Thymus (tissue), 11 donors: ENCODE results near the gene IL12B. TPM values are rescaled to one million over a fixed set of nuclear protein-coding genes. Genes with fewer than 3 reads are reported as not detected.
"Not testable (repeated sequence)": the region's sequence is repeated elsewhere in the genome, so short reads cannot be mapped to it uniquely, and the experiment has no call there.

ENCODE experiments used
- DNase-seq, 9 donors: peaks; one replicate each; pipeline ENCODE4 v3.0.0-alpha.2; 2013; ENCODE audit warnings: low spot score in 9 of 9, low read depth in 6 of 9, missing footprints in 1 of 9
- H3K27ac ChIP-seq, 2 donors: one replicate each; pipeline ENCODE4 v1.5.1; 2013; ENCODE audit warnings: control low read depth in 1 of 2, low read depth in 1 of 2, low read length in 1 of 2, mild to moderate bottlenecking in 1 of 2, moderate library complexity in 1 of 2
- H3K27me3 ChIP-seq, 2 donors: one replicate each; pipeline ENCODE4 v1.5.1; 2013; ENCODE audit warnings: low read length in 1 of 2; ENCODE audit not compliant: control insufficient read depth in 2 of 2, insufficient read depth in 1 of 2
- H3K36me3 ChIP-seq, 2 donors: one replicate each; pipeline ENCODE4 v1.5.1; 2013; ENCODE audit warnings: low read length in 1 of 2, mild to moderate bottlenecking in 1 of 2, moderate library complexity in 1 of 2; ENCODE audit not compliant: control insufficient read depth in 2 of 2, insufficient read depth in 2 of 2
- H3K4me1 ChIP-seq, 2 donors: one replicate each; pipeline ENCODE4 v1.5.1; 2013; ENCODE audit warnings: low read length in 2 of 2; ENCODE audit not compliant: control insufficient read depth in 2 of 2, insufficient read depth in 2 of 2
- H3K4me3 ChIP-seq, 2 donors: one replicate each; pipeline ENCODE4 v1.5.1; 2013; ENCODE audit warnings: low read length in 2 of 2, control low read depth in 1 of 2, mild to moderate bottlenecking in 1 of 2
- H3K9me3 ChIP-seq, 2 donors: one replicate each; pipeline ENCODE4 v1.5.1; 2013; ENCODE audit warnings: low read length in 1 of 2, mild to moderate bottlenecking in 1 of 2; ENCODE audit not compliant: control insufficient read depth in 2 of 2, insufficient read depth in 1 of 2
- WGBS: extraction: QIAGEN DNeasy Blood & Tissue Kit; methylation state at CpG from one replicate; pipeline ENCODE4 v1.1.7; 2013; 5-methylcytosine and 5-hydroxymethylcytosine counted together
- polyA plus RNA-seq: library from polyadenylated mRNA; stranded (reverse); fragments of 200-250 nt; gene quantifications from one replicate; pipeline ENCODE4 v1.2.3, GENCODE V29; 2013
- total RNA-seq: library from RNA; stranded (reverse); fragments of 120-200 nt; gene quantifications from one replicate; pipeline ENCODE4 v1.2.4, GENCODE V29; 2013
- donor health status: healthy.

The IL12B gene
- total and polyA plus RNA-seq, 2 donors, result 0.16 to 3.6 TPM

DNA sequence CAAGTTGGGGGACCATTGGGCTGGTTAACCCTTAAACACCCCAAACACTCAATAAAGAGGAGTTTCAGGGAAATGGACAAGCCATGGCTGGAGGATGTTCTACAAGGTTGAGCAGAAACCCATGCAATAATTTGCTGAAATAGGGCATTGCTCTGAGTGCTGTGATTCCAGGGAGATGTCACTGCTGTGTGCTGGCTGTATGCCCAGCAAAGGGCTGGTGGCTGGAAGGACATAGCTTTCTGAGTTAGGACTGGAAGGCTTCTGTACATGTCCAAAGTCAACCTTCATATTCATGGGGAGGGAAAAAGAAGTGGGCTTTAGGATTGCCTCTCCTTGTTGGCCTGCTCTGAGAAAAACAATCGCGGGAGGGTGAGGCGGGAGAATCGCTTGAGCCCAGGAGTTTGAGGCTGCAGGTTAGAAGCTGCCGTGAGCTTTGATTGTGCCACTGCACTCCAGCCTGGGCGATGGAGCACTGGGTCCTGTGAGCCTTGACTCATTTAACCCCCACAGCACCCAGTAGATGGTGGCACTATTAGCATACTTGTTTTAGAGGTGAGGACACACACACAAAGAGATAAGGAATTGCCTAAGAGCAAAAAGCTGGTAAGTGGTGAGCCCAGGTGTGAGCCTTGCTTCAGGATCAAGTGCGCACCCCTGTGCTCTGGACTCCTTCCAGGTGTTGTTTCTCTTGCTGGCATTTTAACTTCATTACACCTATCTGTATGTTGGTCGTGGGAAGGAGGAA, 20.4 kb downstream of the IL12B start:
- Histone ChIP-seq H3K4me1 (peaks cover 0 to 7% of the 10 kb centered on the region in 2 donors), H3K27me3 (peaks cover 0 to 27% of the 10 kb centered on the region in 2 donors), H3K4me3 (no peak overlapping the region), H3K27ac (no peak overlapping the region), H3K9me3 (no peaks in the 10 kb centered on the region), H3K36me3 (no peaks in the 10 kb centered on the region)
- WGBS, result 87% methylated on average over 8 of the region's 8 CpGs
- no peak for DNase-seq

DNA sequence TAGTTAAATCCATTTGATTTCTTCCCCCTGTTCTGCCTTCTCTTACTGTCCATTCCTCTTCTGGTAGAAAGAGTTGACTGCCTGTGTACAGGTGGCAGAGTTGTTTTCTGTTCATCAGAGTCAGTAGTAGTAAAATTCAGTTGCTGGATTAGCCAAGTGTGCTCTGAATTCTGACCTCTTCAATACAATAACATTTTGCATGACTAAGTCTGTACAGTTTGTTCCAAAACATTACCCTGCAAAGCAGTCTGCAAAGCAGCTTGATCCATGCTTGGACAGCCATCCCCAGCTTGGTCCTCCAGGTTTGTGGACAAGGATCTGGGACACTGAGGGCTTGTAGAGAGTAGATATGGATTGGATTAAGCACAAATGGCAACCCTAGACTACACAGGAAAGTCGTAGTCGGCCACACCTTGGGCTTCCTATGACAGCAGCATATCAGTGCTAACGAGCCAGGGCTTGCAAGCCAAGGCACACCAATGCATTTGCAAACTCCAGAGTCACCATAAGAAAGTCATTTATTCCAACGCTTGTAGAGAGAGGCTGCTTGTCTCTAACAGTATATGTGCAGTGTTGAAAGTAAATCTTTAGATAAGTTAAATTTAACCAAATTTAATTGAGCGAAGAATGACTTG, 25.2 kb downstream of the IL12B start:
- DNase-seq, result no peak
- no peaks in the 10 kb centered on the region for H3K36me3 ChIP-seq
- peaks cover 0 to 15% of the 10 kb centered on the region in 2 donors for H3K9me3 ChIP-seq
- no peak overlapping the region for H3K27ac ChIP-seq
- 92% methylated on average over 5 of the region's 5 CpGs for whole genome bisulfite sequencing
- H3K4me3 ChIP-seq, result no peak overlapping the region
- peaks cover 0 to 13% of the 10 kb centered on the region in 2 donors for H3K27me3 ChIP-seq
- no peaks in the 10 kb centered on the region for H3K4me1 ChIP-seq

DNA sequence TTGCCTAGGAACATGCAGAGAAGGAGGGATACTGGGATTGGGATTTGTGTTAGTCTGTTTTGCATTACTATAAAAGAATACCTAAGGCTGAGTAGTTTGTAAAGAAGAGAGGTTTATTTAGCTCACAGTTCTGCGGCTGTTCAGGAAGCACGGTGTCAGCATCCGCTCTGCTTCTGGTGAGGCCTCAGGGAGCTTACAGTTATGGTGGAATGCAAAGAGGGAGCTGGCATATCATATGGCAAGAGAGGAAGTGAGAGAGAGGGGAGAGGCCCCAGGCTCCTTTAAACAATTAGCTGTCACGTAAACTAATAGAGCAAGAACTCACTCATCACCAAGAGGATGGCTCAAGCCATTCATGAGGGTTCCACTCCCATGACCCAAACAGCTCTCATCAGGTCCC, 27.0 kb downstream of the IL12B start:
- Histone ChIP-seq H3K9me3 (peaks cover 0 to 17% of the 10 kb centered on the region in 2 donors), H3K4me3 (no peak overlapping the region), H3K36me3 (no peaks in the 10 kb centered on the region), H3K27ac (no peak overlapping the region), H3K27me3 (peaks cover 0 to 2% of the 10 kb centered on the region in 2 donors), H3K4me1 (no peaks in the 10 kb centered on the region)
- DNase-seq, result no peak
- 98% methylated on average over 4 of the region's 4 CpGs for WGBS

DNA sequence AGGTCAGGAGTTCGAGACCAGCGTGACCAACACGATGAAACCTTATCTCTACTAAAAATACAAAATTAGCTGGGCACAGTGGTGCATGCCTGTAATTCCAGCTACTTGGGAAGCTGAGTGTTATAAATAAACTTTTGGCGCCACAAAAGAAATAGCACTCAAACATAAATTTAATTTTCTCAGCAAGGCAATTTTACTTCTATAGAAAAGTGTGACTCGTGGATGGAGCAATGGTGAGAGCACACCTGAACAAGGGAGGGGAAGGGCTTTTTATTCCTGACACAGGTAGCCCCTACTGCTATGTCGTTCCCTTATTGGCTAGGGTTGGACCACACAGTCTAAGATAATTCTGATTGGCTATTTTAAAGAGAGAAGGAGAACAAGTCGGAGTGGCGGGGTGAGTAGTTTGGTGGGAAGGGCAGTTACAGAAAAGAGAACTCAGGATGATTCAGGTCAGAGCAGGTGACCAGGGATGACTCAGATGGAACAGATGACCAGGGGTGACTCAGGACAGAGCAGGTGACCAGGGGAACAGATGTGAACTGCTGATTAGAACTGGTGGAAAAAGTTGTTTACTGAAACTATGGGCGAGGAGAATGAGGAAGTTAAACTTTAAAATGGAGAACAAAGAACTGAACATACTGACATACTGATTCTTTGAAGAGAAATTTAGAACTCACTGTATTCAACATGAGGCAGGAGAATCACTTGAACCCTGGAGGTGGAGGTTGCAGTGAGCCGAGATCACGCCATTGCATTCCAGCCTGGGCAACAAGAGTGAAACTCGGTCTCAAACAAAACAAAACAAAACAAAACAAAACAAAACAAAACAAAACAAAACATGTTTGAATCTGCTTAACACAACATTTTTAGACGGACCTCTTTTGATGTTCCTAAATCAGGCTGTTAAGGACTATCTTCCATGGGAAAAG, 28.1 kb downstream of the IL12B start:
- peaks cover 2 to 22% of the 10 kb centered on the region in 2 donors for H3K9me3 ChIP-seq
- not testable (repeated sequence) for H3K27me3 ChIP-seq, DNase-seq, H3K4me1 ChIP-seq, H3K27ac ChIP-seq, H3K36me3 ChIP-seq, H3K4me3 ChIP-seq
- WGBS, result 92% methylated on average over 13 of the region's 13 CpGs

DNA sequence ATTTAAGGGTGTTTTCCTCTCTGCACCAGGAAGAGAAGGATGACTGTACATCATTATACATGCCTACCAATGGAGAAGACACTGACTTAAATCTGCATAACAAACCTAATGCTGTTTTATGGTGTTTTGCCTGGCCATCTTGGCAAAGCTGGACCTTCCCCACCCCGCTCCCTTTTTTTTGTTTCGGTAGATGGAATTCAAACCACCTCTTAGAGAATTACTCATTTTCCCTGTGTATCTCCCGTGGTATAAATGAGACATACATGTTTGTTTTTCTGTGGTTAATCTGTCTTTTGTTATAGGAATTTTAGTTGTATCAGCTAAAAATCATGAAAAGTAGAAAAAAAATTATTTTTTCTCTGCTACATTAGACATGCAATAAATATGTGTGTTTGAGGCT, 28.8 kb downstream of the IL12B start:
- no peak for DNase-seq
- peaks cover 2 to 22% of the 10 kb centered on the region in 2 donors for H3K9me3 ChIP-seq
- no peak overlapping the region for H3K4me3 ChIP-seq
- H3K36me3 ChIP-seq, result no peaks in the 10 kb centered on the region
- H3K4me1 ChIP-seq, result no peaks in the 10 kb centered on the region
- WGBS, result 96% methylated on average over 3 of the region's 3 CpGs
- H3K27me3 ChIP-seq, result peaks cover 0 to 2% of the 10 kb centered on the region in 2 donors
- no peak overlapping the region for H3K27ac ChIP-seq

DNA sequence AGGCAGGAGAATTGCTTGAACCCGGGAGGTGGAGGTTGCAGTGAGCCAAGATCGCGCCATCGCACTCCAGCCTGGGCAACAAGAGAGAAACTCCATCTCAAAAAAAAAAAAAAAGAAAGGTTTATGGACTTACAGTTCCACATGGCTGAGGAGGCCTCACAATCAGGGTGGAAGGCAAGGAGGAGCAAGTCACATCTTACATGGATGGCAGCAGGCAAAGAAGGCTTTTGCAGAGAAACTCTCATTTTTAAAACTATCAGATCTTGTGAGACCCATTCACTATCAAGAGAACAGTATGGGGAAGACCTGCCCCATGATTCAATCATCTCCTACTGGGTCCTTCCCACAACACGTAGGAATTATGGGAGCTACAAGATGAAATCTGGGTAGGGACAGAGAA, 33.0 kb downstream of the IL12B start:
- not testable (repeated sequence) for H3K4me1 ChIP-seq, H3K4me3 ChIP-seq, H3K27me3 ChIP-seq, H3K36me3 ChIP-seq, H3K27ac ChIP-seq, DNase-seq
- H3K9me3 ChIP-seq, result peaks cover 2 to 17% of the 10 kb centered on the region in 2 donors
- WGBS, result 94% methylated on average over 5 of the region's 5 CpGs

DNA sequence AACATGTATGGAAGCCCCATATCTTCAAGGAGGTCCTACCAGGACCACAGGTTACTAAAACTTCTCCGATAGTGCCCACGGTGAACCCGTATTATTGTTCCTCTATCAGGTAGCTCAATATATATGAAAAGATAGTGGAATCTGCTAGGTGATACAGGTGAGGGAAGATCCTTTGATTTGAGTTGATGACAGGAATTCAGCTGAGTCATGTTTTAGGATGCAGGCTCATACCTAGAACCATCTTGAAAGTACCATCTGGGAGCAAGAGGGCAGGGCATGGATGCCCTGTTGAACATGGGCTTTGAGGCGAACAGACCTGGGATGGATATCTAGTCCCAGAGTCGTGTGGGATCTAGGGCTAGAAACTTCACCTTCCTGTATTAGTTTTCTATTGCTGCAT, 35.4 kb downstream of the IL12B start:
- Histone ChIP-seq H3K4me3 (no peak overlapping the region), H3K9me3 (peaks cover 2 to 7% of the 10 kb centered on the region in 2 donors), H3K27me3 (no peaks in the 10 kb centered on the region), H3K4me1 (no peaks in the 10 kb centered on the region), H3K27ac (no peak overlapping the region), H3K36me3 (no peaks in the 10 kb centered on the region)
- 96% methylated on average over 5 of the region's 5 CpGs for WGBS
- DNase-seq, result no peak

DNA sequence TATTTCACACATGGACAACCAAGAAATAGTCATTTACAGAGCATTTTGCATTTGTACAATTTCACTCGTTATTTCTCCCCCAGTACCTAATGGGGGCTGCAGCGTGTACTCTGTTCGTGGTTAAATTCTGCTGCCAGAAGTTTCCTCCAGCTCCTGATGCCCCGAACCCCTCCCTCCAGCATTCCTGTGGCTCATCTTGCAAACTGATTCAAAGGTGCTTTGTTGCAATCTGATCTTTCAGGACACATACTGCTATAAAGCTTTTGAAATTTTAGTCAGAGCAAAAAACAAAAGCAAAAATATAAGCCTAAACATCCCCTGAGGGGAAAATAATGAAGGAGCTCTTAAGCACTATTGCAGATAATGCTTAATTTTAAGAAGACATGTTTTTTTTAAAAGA, 39.5 kb downstream of the IL12B start:
- H3K27me3 ChIP-seq, result no peaks in the 10 kb centered on the region
- no peak overlapping the region for H3K27ac ChIP-seq
- no peak overlapping the region for H3K4me3 ChIP-seq
- no peaks in the 10 kb centered on the region for H3K4me1 ChIP-seq
- H3K9me3 ChIP-seq, result no peaks in the 10 kb centered on the region
- 15% methylated on average over 4 of the region's 4 CpGs for WGBS
- no peaks in the 10 kb centered on the region for H3K36me3 ChIP-seq
- DNase-seq, result no peak
